Eye (tissue), 1 donor: ENCODE data around the gene IGFBP5.

ENCODE experiments used
- DNase-seq: peaks from one replicate; pipeline ENCODE4 v3.0.0-alpha.2; 2015

The IGFBP5 gene

DNA sequence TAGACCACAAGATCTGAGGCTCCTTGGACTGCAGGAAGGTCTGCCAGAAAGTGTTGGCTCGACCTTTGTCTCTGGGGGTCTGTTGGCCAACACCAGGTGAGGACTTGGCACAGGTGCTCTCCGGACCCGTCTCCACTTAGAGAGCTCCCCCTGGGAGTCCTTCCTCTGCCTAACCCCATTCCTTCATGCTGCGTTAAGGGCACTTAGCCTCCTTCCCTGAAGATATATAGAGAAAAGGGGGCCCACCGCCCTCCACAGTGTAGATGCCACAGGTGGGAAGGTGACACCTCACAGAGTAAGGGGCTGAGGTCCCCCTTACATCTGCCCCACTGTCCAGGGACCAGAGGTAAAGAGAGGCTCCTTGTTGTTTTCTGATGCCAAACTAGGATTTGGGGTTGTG is 8.2 kb downstream of the IGFBP5 start:
- DNase-seq = no peak

DNA sequence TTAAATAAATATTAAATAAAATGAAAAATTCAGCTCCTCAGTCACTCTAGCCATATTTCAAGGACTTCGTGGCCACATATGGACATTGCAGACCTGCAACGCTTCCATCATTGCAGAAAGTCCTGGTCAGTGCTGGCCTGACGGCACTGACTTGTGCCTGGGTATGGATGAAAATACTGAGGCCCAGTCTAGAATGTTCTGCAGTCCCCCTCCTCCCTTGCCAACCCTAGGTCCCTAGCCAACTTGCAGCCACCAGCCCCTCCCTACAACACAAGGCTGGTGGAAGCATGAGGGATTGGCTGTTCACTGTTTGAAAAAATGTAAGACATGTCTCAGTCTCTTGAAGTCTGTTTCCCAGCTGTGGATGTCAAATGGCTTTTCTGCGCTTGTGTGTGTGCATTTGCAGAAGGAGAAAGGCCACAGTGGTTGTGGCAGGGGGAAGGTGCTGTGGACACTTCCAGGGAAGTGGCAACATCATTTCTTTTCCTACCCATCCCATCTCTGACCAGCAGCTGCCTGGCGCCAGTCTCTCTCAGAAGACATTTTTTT is 9.9 kb downstream of the IGFBP5 start:
- DNase-seq = no peak

DNA sequence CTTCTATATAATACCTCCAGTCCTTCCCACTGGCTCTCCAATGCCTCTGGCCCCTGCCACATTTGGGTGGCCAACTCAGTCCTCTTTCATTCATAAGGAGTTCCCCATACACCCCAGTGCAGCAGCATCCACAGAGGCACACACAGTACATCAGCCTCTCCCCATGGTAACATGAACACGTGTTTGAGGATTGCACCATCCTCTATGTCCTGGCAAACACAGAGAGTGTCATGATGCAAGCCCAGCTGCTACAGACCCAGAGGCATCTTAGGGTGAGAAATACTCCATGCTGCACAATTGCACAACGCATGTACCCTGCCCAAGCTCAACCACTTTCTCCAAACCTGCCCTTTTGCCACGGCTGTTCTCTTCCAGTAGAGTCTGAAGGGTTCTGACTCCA is 11.5 kb downstream of the IGFBP5 start:
- no peak for DNase-seq

DNA sequence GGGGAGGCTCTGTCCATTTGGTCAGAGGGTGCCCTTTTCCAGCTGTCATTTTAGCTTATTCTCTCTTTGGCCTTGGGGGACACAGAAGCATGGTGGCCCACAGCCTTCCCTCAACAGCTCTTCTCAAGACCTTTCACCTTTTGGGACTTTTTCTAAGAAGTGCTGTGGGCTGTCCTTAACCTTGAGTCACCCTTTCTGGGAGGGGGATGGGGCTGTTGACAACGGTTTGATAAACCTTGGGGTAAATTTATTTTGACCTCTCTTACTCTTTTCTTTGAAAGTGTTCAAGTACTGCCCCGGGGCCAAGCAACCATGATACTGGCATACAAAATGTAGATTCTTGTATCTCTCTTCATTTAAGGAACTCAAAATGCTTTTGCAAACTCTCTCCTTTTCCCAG is 13.7 kb downstream of the IGFBP5 start:
- DNase-seq = no peak

DNA sequence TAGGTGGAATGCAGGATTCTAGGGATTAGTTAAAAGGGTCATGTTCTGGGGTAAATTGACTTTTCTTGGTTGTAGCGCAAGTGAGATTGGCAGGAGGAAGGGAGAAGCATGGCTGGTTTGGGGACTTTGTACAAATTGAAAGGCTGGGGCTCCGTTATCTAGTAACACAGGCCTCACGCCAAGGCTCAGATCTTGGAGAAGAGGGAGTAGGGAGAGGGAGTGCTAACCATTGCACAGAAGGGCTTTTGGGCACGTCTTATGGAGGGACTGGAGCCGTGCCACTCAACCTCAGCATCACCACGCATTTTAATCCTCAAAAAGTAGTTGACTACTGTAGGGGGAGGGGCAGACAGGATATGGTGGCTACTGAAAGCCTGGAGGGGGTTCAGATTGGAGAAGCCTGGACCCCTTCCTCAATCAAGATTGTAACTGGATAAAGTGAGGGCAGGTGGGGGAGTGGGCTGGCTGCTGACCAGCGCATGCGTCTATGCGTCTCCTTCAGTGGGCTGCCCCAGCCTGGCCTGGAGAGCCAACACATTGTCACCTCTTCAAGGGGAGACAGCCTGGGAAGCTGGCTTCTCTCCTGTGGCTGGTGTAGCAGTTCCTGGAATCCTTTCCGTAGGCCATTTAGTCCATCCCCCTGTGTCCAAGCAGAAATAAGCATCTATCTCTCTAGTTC is 14.3 kb downstream of the IGFBP5 start:
- DNase-seq = no peak

DNA sequence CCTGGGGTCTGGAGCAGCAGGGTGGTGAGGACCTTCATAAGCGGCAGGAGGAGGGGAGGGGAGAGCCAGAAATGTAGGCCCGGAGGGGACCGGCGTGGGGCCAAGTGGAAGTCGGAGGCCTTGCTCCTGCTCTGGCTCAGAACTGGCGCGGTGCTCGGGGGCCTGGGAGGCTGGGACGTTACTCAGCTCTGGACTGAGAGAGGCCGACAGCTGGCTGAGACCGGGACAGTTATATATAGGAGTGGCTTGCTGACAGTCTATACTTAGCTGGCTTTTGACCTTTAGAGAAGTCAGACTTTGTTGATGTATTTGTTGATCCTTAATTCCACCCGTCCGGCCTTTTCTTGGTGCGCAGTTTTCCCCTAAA is 15.7 kb downstream of the IGFBP5 start:
- no peak for DNase-seq

DNA sequence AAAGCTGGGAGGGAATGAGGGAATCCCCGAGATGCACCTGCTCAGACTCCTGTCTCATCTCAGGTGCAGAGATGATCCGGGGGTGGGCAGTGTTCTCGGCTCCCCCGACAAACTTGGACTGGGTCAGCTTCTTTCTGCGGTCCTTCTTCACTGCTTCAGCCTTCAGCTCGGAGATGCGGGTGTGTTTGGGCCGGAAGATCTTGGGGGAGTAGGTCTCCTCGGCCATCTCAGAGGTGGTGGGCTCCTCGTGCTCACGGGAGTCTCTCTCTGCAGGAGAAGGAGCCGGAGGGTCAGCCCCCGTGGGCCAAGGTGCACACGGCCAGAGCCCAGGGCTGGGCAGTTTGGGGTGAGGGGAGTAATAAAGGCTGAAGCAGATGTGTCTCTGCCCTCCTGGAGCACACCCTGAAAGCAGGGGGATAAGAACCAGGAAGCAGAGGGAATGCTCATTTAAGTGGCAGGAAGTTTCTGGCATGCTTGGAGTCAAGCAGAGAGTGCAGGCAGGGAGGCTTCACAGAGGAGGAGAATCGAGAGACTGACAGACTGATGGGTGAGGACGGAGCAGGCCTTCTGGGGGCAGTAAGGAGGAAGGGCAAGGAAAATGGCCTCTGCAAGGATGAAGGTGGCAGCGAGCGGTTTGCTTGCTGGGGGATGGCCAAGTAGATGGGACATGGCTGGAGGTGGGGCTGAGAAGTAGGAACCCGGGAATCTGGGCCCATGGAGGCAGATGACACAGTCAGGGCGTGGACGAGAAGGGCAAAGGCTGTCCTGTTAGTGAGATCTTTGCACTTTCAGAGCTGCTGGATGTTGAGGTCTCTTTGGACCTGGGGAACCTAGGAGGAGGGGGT is 16.3 kb downstream of the IGFBP5 start:
- no peak for DNase-seq

DNA sequence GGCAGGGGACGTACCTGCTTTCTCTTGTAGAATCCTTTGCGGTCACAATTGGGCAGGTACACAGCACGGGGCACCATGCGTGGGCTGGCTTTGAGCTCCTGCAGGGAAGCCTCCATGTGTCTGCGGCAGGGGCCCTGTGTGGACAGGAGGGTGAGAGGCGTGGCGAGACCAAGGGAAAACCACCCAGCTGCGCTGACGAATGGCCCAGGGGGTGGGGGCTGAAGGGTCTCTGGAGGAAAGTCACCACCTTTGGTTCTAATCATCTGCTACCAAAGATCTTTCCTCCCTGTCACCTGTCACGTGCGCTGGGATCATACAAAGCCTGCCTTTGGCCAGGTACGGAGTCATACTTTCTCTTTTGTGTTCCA is 17.3 kb downstream of the IGFBP5 start:
- no peak for DNase-seq

DNA sequence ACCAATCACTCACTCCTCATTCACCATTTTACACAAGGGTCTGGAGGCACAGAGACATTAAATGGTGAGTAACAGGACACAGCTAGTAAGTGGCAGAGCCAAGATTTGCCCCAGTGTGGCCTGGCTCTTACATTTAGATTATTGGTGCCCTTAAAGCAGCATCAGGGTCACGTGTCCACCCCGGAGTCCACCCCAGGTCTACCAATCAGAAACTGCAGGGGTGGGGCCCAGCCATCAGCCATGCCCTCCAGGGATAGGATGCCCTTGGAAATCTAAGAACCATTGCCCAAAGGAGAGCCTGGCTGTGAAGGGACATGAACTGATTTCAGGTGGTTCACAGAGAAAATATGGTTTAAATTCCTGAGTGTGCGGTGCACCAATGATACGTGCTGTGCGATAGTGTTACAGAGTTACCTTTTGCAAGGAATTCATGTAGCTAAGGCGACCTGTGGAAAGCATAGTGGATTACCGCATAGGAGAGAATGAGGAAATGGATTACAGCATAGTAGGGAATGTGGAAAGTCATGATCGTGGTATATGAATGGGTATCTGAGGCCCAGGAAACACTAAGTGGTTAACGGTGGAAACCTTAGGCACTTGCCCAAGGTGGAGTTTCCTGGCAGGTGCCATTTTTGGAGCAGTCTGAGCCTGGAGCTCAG is 17.8 kb downstream of the IGFBP5 start:
- no peak for DNase-seq

DNA sequence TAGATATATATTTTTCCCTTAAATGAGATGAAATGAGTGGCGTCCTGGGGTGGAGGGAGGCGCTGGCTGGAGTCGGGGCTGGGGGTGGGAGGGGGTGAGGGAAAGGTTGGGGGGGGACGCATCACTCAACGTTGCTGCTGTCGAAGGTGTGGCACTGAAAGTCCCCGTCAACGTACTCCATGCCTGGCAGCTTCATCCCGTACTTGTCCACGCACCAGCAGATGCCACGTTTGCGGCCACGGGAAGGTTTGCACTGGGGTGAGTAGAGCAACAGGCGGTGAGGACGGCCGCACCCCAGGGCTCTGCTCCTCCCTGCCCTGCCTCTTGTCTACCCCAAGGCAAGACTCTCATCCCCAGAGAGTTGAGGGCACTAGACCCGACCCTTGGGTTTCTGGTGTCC is 18.7 kb downstream of the IGFBP5 start:
- no peak for DNase-seq

DNA sequence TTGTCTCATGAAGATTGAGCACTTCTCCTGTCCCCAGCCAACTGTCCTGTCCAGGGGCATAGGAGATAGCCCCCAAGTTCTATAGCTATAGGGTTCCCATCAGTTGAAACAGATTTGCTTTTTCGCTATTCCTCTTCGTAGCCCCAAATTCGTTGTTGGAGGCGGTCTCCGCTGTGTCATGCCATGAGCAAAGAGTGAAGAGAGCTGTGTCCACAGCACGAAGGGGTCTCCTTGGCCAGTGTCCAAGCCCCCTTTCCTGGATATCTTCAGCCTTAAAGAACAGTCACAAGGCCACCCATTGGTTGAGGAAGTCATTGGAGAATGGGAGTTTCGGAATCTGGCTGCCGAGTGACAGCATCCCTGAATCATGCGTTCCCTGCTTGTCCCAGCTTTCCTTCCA is 21.0 kb downstream of the IGFBP5 start:
- DNase-seq = no peak

DNA sequence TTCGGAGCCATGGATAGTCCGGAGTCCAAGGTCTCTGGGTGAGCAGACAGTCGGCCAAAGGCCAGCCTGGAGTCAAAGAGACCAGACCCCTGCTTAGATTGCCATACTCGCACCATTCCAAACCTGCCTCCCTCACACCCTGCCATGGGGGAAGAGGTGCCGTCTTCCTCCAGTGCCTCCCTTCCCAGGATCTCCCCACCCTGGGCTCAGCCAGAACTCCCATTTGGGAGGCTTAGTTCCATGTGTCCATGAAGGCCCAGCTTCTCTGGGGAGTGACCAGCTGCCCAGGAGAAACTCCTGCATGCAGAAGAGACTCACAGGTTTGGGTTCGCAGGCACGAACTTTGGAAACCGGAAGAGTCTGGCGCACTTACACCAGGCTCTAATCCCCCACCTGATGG is 21.7 kb downstream of the IGFBP5 start:
- DNase-seq = no peak

DNA sequence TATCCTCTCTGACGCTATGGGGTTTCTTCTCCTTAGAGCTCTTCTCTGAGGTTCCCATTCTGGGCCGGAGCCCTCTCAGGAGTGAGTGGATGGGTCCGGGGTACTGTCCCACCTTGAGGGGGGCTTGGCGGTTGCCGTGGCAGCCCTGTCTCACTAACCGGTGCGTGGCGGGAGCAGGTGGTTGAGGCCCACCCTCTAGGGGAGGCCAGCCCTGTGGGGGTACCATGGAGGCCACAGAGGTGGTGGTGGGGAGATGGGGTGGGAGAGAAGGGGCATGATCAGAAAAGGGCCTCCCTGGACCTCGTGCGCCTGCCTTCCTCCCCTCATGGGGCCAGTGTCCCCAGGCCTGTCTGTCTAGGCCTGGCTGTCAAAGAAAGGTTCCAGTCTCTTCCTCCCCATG is 22.3 kb downstream of the IGFBP5 start:
- DNase-seq = no peak

DNA sequence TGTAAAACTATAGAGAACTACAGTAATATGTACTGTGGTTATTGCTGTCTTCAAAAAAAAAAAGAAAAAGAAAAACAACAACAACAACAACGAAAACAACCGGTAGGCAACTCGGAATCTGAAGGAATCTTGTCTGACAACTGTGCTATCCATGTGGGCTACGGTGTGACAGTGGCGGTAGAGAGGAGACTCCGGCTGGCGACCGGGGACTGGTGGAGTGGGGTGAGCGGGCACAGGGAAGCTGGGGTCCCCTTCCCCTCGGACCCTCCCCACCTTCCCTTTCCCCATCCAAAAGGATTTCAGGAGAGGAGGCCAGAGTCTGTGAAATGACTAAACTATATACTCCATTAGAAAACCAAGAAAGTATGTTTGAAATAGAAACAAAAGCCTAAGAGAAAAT is 22.9 kb downstream of the IGFBP5 start:
- DNase-seq = no peak

DNA sequence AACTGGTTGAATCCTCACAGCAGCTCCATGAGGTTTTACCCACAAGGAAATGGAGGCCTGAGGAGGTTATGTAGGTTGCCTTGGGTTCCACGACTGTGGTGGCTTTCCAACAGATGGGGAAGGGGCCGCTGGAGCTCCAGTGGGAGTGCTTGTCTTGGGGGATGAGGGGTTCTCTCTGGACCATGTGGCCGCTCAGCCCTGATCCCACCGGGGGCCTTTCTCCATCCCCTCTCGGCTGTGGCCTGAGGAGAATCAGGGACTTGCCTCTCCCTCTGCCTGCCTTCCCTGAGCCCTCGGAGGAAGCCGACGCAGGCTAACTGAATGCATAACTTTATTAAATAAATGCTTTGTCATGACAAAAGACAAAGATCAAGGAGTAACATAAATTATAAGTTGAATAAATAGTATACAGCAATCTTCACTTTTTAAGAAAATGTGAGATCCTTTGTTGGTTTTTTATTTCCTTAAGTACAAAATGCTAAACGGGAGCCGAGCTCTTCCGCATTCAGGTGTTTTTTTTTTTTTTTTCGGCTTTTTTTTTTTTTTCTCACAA is 23.5 kb downstream of the IGFBP5 start:
- no peak for DNase-seq

DNA sequence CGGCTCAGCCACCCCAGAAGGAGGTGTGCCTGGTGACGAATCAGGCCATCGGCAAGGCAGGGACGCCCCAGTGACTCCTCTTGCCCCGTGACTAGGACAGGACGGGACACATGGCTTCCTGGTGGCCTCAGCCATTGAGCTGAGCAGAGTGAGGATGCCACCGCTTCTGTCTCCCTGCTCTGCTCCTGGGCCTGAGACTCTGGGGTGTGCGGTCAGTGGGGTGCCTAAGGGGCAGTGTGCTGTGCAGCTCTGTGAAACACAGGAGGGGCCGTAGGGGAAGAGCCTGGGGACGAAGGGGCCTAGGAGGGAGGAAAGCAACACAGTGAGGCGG is 24.3 kb downstream of the IGFBP5 start:
- DNase-seq = no peak

DNA sequence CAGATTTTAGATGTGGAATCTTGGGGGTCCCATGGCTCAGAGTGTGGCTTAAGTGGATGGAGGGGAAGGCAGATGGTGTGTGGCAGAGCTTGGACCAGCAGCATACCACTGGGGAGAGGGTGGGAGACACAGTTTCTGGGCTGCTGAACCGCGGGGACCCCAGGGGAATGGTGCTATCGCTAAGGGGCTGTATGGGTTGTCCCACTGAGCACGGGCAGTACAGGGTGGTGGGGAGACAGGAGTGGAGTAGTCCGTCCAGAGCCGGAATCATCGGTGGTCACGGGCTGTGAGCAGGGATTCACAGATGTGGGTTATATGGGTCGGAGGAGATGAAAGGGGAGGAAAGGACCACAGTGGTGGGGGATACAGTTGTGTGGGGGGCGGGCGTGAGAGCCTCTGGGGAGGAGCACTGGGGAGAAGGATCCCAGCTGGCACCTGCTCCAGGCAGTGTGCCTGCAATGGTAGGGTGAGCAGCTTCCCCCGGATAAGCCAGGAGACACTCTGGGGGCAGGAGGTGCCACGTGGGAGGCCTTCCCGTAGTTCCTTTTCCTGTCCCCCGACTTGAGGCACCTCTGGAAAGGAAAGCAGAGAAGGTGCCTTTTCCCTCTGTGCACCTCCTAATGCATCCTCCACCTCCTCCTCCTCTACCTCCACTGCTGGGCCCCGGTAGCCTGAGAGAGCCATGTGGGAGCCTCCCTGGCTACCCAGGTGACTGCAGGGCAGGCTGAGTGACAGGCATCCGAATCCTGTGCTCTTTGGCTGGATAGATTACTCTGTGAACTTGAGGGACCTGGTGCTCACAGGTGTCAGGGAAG is 24.9 kb downstream of the IGFBP5 start:
- no peak for DNase-seq

DNA sequence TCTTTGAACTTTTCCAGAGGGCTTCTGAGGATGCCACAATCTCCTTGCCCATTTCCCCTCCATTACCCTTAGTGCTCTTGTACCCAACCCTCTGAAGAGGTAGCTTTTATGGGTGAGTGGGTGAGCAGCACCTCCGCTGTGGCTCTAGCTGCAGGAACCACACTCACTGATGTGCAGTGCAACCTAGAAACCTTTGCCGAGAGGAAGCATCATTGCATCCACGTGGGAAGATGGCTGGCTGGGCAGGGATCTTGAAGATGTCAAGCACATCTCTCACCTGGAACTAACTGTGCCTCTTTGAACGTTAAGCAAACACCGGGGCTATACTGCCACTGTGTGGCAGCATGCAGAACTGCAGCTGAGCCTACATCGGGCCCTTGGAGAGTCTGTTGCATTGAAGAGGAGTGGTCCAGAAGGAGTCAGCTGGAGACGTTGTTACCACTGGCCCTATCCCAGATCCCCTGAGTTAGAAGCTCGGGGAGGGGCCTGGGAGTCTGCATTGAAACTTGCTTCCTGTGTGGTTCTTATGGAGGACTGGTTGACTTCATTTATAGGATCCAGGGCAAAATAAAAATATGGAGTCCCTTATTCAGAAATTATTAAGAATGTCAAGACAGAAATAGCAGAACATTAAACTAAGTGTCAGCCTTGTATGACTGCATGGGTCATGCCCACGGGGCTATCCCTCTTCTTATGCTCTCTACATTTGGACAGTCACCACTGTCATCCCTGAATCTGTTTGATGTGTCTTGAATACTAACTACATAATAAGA is 28.7 kb downstream of the IGFBP5 start:
- DNase-seq = peak; percentile 95

DNA sequence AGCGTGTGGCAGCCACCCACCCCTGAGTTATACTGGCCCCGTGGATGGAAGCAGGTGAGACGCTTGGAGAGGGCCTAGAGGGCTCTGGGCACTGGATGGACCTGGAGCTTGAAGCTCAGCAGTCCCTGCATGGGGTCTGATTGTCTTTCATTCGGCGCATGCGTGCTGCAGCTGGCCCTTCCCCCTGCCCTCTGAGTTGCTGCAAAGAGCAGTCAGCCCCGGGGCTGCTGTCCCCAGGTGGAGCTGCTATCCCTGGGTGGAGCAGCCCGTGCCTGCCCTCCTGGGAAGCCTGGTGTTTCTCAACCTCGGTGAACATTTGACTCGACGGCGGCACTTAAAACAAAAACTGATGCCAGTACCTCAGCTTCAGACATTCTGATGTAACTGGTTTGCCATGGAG is 29.6 kb downstream of the IGFBP5 start:
- peak; percentile 85 for DNase-seq

DNA sequence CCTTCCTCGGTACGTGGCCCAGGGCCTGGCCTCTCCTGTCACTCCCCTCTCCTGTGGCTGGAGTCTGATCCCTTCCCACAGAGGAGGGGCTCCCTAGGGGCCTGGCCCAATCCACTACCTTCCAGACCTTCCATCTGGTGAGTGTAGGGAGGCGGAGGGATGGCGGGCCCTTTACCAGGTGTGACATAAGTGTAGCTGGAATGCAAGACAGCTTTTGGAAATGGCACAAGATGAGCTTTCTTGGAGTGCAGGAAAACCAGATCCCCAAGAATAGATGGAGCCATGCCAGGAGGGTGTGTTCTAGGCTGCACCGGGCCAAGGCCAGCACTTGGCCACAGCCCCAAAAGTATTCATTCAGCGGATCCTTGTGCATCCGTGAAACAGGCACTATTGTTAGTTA is 30.1 kb downstream of the IGFBP5 start:
- peak; percentile 56 for DNase-seq

DNA sequence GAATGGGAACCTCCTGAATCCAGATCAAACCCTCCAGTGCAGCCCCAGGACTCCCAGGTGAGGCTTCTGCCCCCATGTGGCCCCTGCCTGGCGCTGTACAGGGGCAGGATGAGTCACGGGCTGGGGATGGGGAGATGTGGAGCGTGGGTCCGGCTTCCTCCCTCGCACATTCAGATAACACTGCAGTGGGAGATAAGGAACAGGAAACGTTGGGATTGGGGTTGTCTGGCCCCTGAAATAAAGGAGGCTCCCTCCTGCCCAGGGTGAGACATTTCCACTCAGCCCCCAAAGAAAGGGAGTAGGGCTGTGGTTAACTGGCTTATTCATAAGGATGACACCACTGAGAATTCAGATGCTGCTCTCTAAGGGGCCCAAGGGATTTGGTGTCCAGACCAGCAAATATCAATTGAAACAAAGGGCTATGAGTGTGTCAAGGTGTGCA is 30.7 kb downstream of the IGFBP5 start:
- no peak for DNase-seq

DNA sequence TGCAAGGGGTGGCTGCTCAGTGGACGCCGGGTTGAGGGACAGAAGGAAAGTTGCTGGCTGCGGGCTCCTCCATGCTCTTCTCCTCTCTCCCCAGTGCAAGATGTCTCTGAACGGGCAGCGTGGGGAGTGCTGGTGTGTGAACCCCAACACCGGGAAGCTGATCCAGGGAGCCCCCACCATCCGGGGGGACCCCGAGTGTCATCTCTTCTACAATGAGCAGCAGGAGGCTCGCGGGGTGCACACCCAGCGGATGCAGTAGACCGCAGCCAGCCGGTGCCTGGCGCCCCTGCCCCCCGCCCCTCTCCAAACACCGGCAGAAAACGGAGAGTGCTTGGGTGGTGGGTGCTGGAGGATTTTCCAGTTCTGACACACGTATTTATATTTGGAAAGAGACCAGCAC is 31.5 kb downstream of the IGFBP5 start:
- no peak for DNase-seq
